Astrocyte of the cerebellum (primary cell): ENCODE results near the gene CMPK2.
A peak's percentile ranks its signal among the peaks of the same experiment; 100 is the strongest.

Source experiments
- DNase-seq: peaks from one replicate; pipeline ENCODE4 v3.0.0-alpha.2; 2011; ENCODE audit warnings: low read depth
- H3K4me3 ChIP-seq: 2 replicates; pipeline ENCODE4 v1.5.1; 2011; ENCODE audit warnings: mild to moderate bottlenecking, low read depth, low read length, moderate library complexity
- in situ Hi-C: cut with HindIII; loops from 2 replicates; pipeline ENCODE4 v1.10.0; 2017; ENCODE audit warnings: low sequenced_read_pairs
- TF ChIP-seq, protein P1 (sequence below): IDR thresholded peaks from 2 replicates; pipeline ENCODE4 v1.5.1; 2012; ENCODE audit warnings: low read length, low read depth, moderate library complexity, mild to moderate bottlenecking; ENCODE audit errors: missing control alignments

CMPK2 gene

DNA sequence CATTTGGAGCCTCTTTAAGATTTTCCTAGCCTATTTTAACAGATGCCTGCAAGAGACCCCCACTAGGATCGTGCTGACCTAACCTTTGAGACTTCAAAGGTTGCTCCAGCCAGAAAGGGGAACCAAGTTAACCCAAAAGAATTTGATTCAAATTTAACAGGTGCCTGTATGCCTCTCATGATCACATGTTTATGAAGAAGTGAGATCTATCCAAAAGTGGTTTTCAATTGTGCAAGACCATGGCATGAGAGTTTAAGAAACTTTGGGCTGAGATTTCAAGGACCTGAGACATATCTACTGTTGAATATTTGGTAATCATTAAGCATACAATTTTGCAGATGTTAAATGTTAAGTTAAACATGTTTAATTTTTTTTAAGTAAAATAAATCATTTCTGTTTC lies 10.6 kb upstream of the CMPK2 start:
- TF ChIP-seq, protein P1, sequence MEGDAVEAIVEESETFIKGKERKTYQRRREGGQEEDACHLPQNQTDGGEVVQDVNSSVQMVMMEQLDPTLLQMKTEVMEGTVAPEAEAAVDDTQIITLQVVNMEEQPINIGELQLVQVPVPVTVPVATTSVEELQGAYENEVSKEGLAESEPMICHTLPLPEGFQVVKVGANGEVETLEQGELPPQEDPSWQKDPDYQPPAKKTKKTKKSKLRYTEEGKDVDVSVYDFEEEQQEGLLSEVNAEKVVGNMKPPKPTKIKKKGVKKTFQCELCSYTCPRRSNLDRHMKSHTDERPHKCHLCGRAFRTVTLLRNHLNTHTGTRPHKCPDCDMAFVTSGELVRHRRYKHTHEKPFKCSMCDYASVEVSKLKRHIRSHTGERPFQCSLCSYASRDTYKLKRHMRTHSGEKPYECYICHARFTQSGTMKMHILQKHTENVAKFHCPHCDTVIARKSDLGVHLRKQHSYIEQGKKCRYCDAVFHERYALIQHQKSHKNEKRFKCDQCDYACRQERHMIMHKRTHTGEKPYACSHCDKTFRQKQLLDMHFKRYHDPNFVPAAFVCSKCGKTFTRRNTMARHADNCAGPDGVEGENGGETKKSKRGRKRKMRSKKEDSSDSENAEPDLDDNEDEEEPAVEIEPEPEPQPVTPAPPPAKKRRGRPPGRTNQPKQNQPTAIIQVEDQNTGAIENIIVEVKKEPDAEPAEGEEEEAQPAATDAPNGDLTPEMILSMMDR: no peak
- H3K4me3 ChIP-seq: no peak overlapping the region
- in situ Hi-C loops: no loop called here
- no peak for DNase-seq

DNA sequence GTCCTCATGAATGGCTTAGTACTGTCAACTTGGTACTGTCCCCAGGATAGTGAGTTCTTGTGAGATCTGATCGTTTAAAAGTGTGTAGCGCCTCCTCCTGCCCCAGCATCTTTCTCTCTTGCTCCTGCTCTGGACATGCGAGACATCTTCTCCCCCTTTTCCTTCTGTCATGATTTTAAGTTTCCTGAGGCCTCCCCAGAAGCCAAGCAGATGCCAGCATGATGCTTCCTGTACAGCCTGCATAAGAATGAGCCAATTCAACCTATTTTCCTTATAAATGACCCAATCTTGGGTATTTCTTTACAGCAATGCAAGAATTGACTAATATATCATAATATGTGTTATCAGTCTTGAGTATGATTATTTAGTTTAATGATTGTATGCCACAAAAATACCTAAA lies 8.3 kb upstream of the CMPK2 start:
- no peak overlapping the region for H3K4me3 ChIP-seq
- in situ Hi-C loops: no loop called here
- DNase-seq: no peak
- TF ChIP-seq, protein P1: no peak

DNA sequence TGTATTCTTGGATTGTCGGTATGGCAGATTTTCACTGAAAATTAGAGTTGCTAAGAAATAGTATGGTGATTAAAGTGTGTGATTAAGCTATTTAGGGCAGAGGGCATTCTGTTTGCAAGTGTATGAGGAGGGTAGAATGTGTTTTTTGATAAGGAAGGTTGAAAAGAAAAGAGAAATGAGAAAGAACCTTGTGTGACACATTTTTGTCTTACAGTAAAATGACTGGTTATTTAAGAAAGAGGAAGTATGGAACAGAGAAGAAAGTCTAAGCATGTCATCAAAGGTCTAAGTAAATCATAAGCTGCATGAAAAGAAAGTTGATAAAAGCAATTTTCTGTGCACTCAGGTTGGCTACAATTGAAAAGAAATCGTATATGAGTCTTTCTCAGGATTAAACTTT lies 6.7 kb upstream of the CMPK2 start:
- no peak overlapping the region for H3K4me3 ChIP-seq
- TF ChIP-seq, protein P1: no peak
- in situ Hi-C loops: no loop called here
- DNase-seq: no peak

DNA sequence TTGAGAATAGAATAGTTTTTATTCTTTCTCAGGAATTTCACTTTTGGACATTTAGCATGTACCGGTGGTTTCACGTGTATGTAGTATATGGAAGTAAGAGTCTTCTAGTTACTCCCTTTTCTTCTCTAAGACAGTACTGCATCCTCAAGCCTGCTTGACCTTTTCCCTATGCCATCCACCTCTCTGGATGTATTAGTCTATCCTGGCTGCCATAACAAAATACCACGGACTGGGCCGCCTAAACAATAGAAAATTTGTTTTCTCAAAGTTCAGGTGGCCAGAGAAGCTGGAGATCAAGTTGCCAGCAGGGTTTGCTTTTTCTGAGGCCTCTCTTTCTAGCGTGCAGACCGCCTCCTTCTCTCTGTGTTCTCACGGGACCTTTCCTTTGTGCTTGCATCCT lies 1.3 kb upstream of the CMPK2 start:
- in situ Hi-C loops: no loop called here
- H3K4me3 ChIP-seq: no peak overlapping the region

DNA sequence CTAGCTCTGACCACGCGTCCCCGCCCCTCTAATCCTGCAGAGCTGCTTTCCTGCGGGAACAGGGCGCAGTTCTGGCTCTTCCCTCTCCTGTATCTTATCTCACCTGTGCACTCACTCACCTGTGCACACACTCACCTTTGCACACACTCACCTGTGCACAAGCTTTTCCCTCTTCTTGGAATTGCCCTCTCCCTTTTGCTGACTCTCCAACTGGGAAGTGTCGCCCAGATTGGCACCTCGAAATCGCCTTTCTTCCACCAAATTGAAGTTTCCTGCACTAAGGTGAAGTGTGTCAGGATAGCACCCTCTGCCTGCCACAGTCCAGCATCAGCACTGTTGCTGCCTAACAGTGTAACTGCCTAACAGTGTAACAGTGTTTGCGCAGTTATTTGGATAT lies 566 bp upstream of the CMPK2 start:
- DNase-seq: peak; percentile 9
- TF ChIP-seq, protein P1: peak; percentile 75

More for the DNA sequence above, 1.3 kb upstream of the CMPK2 start:
- TF ChIP-seq, protein P1: no peak
- DNase-seq: no peak

DNA sequence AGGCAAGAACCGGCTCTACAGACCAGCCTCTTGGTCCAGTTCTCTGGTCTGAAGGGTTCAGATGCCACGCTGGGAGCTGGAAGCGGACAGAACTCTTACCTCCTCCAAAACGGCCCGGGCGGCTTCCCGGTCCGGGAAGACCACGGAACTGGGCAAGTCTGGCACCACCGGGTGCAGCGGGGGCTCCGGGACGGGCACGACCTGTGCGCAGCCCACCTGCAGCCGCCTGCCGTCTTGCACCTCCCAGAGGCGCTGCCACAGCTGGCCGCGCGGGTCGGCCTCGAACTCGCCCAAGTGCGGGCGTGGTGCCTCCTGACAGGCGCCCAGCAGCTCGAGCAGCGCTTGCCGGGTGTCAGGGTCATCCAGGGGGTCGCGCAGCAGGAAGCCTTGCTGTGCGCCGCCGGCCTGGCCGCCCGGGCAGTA lies 773 bp downstream of the CMPK2 start:
- in situ Hi-C loops: no loop called here
- DNase-seq: no peak
- H3K4me3 ChIP-seq: peak overlapping the region; percentile 53
- TF ChIP-seq, protein P1: no peak

More for the DNA sequence above, 566 bp upstream of the CMPK2 start:
- H3K4me3 ChIP-seq: peak overlapping the region; percentile 53
- in situ Hi-C loops: no loop called here
